HEK293 (cell line): ENCODE data around the gene OR8H1.

Experiments
- HOXD13 ChIP-seq: sonication (generic); formaldehyde crosslinking; IDR thresholded peaks from 2 replicates; pipeline ENCODE4 v1.8.0; 2022; ENCODE audit warnings: missing genetic modification reagents, borderline replicate concordance
- KLF10 ChIP-seq: fragments of 450-650 bp; IDR thresholded peaks from 2 replicates; pipeline ENCODE4 v1.5.1; 2018; ENCODE audit warnings: missing biosample characterization, mild to moderate bottlenecking, missing genetic modification characterization
- KLF7 ChIP-seq: fragments of 450-650 bp; formaldehyde crosslinking; IDR thresholded peaks from 2 replicates; pipeline ENCODE4 v1.5.1; 2016; ENCODE audit warnings: missing biosample characterization, missing genetic modification characterization, borderline replicate concordance
- PATZ1 ChIP-seq: fragments of 450-650 bp; formaldehyde crosslinking; IDR thresholded peaks from 2 replicates; pipeline ENCODE4 v1.5.1; 2016; ENCODE audit warnings: missing biosample characterization, missing genetic modification characterization
- SP7 ChIP-seq: fragments of 450-650 bp; formaldehyde crosslinking; IDR thresholded peaks from 2 replicates; pipeline ENCODE4 v1.5.1; 2016; ENCODE audit warnings: missing biosample characterization, missing genetic modification characterization
- ZNF114 ChIP-seq: fragments of 450-650 bp; formaldehyde crosslinking; IDR thresholded peaks from 2 replicates; pipeline ENCODE4 v1.5.0; 2017; ENCODE audit warnings: missing biosample characterization, missing genetic modification characterization
- ZNF292 ChIP-seq: fragments of 450-650 bp; formaldehyde crosslinking; IDR thresholded peaks from 2 replicates; pipeline ENCODE4 v1.5.1; 2016; ENCODE audit warnings: low read depth, missing biosample characterization, missing genetic modification characterization, borderline replicate concordance
- ZNF302 ChIP-seq: fragments of 450-650 bp; formaldehyde crosslinking; IDR thresholded peaks from 2 replicates; pipeline ENCODE4 v1.5.1; 2016; ENCODE audit warnings: missing biosample characterization, missing genetic modification characterization, low read depth
- ZNF394 ChIP-seq: fragments of 450-650 bp; formaldehyde crosslinking; IDR thresholded peaks from 2 replicates; pipeline ENCODE4 v1.5.1; 2016; ENCODE audit warnings: missing biosample characterization, missing genetic modification characterization, mild to moderate bottlenecking, moderate library complexity, borderline replicate concordance
- ZNF560 ChIP-seq: fragments of 450-650 bp; formaldehyde crosslinking; IDR thresholded peaks from 2 replicates; pipeline ENCODE4 v1.5.1; 2017; ENCODE audit warnings: missing biosample characterization, missing genetic modification characterization, borderline replicate concordance
- ZNF629 ChIP-seq: fragments of 450-650 bp; formaldehyde crosslinking; IDR thresholded peaks from 2 replicates; pipeline ENCODE4 v1.5.1; 2017; ENCODE audit warnings: missing biosample characterization, missing genetic modification characterization
- ZNF785 ChIP-seq: fragments of 450-650 bp; formaldehyde crosslinking; IDR thresholded peaks from 2 replicates; pipeline ENCODE4 v1.5.1; 2016; ENCODE audit warnings: missing biosample characterization, missing genetic modification characterization
- TF ChIP-seq, protein P1 (sequence below): fragments of 450-650 bp; formaldehyde crosslinking; IDR thresholded peaks from 2 replicates; pipeline ENCODE4 v1.5.1; 2016; ENCODE audit warnings: missing biosample characterization, missing genetic modification characterization
- TF ChIP-seq, protein P2 (sequence below): fragments of 450-650 bp; formaldehyde crosslinking; IDR thresholded peaks from 2 replicates; pipeline ENCODE4 v1.5.1; 2016; ENCODE audit warnings: missing biosample characterization, missing genetic modification characterization

- TF ChIP-seq ZNF394 (tag by site-specific recombination): no peak
- TF ChIP-seq, protein P1, sequence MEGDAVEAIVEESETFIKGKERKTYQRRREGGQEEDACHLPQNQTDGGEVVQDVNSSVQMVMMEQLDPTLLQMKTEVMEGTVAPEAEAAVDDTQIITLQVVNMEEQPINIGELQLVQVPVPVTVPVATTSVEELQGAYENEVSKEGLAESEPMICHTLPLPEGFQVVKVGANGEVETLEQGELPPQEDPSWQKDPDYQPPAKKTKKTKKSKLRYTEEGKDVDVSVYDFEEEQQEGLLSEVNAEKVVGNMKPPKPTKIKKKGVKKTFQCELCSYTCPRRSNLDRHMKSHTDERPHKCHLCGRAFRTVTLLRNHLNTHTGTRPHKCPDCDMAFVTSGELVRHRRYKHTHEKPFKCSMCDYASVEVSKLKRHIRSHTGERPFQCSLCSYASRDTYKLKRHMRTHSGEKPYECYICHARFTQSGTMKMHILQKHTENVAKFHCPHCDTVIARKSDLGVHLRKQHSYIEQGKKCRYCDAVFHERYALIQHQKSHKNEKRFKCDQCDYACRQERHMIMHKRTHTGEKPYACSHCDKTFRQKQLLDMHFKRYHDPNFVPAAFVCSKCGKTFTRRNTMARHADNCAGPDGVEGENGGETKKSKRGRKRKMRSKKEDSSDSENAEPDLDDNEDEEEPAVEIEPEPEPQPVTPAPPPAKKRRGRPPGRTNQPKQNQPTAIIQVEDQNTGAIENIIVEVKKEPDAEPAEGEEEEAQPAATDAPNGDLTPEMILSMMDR: no peak
- TF ChIP-seq ZNF629: no peak
- no peak for TF ChIP-seq HOXD13 (CRISPR knock-in tag)
- TF ChIP-seq PATZ1 (tag by site-specific recombination): no peak
- TF ChIP-seq, protein P2, sequence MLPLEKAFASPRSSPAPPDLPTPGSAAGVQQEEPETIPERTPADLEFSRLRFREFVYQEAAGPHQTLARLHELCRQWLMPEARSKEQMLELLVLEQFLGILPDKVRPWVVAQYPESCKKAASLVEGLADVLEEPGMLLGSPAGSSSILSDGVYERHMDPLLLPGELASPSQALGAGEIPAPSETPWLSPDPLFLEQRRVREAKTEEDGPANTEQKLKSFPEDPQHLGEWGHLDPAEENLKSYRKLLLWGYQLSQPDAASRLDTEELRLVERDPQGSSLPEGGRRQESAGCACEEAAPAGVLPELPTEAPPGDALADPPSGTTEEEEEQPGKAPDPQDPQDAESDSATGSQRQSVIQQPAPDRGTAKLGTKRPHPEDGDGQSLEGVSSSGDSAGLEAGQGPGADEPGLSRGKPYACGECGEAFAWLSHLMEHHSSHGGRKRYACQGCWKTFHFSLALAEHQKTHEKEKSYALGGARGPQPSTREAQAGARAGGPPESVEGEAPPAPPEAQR: no peak
- TF ChIP-seq KLF7 (tag by site-specific recombination): no peak
- TF ChIP-seq ZNF785: no peak
- TF ChIP-seq ZNF560 (tag by site-specific recombination): no peak
- no peak for TF ChIP-seq SP7 (tag by site-specific recombination)
- no peak for TF ChIP-seq ZNF302 (tag by site-specific recombination)
- TF ChIP-seq ZNF114 (tag by site-specific recombination): no peak
- TF ChIP-seq ZNF292 (tag by site-specific recombination): no peak
- TF ChIP-seq KLF10 (tag by site-specific recombination): no peak
These were observed 22.8 kb upstream of the OR8H1 start, which contains the start of gene OR8K3 for GRCh38 chr11:56314844-56315243.
